ENCODE results near the gene ZBTB47.

The ZBTB47 gene

DNA sequence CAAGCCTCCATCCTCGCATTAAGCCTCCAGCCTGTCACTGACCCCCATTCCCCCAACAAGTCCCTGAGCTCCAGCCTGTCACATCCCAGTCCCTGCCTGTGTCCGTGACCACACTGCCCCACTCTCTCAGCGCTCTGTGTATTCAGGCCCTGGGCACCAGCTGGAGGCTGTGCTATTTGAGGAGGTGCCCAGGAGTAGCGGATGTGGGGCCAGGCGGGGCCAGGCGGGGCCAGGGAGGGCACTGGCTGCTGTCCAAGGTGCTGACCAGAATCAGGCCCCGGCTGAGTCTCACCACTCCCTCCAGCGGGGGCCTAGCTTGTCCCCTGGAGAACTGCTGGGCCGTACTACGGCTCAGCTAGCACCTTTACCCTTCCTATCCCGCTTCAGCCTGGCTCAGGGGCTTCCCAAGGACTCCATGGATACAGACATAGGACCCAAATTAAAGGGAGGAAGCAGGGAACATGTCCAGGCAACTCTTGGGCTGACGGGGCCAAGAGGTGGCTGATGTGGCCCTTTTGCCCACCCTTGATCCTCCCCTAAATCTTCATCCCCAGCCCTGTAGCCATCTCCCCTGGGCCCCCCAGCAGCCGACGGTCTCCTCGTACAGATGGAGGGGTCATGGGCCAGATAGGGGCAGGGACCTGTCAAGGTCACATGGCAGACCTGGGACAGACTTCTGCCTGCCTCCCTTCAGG, 48.0 kb downstream of the ZBTB47 start:
- Histone ChIP-seq H3K27ac (ENCODE audit: low read depth, low read length, severe bottlenecking) (no peak overlapping the region), H3K9me3 (ENCODE audit: control insufficient read depth, low read length) (no peaks in the 10 kb centered on the region), H3K36me3 (ENCODE audit: control insufficient read depth, insufficient read depth, low read length) (no peaks in the 10 kb centered on the region), H3K4me3 (ENCODE audit: extremely low read depth, insufficient read depth, low read length, poor library complexity, severe bottlenecking) (no peak overlapping the region), H3K4me1 (ENCODE audit: control insufficient read depth, insufficient read depth, low read length, poor library complexity, severe bottlenecking) (no peaks in the 10 kb centered on the region)
- WGBS, 2 experiments (ENCODE audit: insufficient coverage in 2 of 2) = 17 to 29% methylated on average over 8 to 10 of the region's 15 CpGs

DNA sequence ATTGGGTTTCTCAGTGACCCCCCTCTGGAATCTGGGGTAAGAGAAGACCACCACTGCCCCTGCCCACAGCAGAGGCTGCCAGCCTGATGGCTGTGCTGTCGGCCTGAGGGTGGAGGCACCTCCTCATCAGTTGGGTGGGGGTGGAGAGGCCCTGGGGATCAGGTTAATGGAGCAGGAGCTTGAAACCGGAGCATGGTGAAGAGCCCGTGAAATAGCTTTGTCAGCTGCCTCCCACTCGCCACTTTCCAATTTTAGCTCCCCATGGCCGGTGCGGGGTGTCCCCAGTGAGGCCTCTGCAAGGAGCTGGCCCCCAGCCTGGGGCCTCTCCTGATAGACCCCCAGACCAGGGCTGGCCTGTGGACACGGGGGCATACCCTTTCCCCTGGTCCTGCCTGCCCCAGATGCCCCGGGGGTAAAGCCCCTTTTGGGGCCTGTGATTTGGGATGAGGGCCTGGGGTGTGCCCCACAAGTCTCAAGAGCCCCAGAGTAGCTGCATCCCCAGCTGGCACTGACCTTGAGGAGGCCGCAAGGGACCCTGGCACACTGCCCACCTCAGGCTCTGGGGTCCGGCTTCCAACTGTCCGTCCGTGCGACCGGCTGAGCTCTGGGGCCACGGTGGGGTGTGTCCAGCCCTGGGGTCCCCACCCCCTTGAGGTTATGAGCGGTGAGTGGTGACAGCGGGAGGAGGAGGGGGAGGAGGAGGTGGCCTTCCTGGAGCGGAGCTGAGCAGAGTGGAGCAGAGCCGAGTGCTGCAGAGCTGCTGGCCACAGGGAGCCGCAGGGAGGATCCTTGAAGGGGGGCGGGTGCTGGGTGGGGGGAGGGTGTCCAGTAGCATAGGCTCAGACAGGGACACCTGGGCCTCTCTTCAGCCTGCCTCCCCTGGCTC, 48.8 kb downstream of the ZBTB47 start, which contains the start of gene HHATL:
Gene HHATL (minus strand): TSS at position 733 of the 886 bp plus-strand sequence. CDS start 1,972 bp downstream, outside the sequence.
- Histone ChIP-seq H3K4me3 (ENCODE audit: extremely low read depth, insufficient read depth, low read length, poor library complexity, severe bottlenecking) (no peak within 1 kb of the TSS), H3K27ac (ENCODE audit: low read depth, low read length, severe bottlenecking) (no peak within 1 kb of the TSS), H3K9me3 (ENCODE audit: control insufficient read depth, low read length) (no peaks in the 10 kb centered on the region), H3K36me3 (ENCODE audit: control insufficient read depth, insufficient read depth, low read length) (no peaks in the 10 kb centered on the region), H3K4me1 (ENCODE audit: control insufficient read depth, insufficient read depth, low read length, poor library complexity, severe bottlenecking) (no peaks in the 10 kb centered on the region)
- 66 to 74% methylated on average over 15 to 19 of the region's 21 CpGs for WGBS, 2 experiments (ENCODE audit: insufficient coverage in 2 of 2)

DNA sequence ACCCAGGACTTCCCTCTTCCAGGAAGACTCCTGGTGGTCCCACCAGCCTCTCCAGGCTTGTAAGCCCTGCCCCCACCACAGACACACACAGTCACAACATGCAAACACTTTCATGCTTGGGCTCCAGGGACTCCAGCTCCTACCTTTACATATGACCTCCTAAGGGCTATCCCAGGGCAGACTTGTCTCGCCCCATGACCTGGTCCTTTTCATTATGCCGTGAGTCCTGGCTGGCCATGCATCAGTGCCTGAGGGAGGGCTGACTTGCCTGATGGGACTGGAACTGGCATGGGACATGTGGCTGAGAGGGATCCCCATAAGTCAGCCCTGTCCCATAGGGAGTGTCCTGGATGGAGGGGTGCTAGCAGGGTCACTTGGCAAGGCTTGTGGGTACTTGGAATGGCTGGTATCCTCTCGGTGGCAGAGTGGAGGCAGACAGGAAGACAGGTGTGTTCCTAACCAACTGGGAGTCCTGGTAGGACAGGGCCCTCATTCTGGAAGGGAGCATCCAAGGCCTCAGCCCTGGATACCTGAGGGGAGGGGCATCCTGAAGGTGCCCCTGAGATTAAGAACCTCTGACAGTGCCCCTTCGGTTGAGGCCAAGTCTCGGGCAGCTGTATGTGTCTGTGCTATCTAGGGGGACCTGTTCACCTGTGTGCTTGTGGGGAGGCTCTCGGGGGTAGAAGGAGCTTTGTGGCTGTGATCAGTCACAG, 49.6 kb downstream of the ZBTB47 start:
- no peak overlapping the region for H3K27ac ChIP-seq (ENCODE audit: low read depth, low read length, severe bottlenecking)
- no peaks in the 10 kb centered on the region for H3K4me1 ChIP-seq (ENCODE audit: control insufficient read depth, insufficient read depth, low read length, poor library complexity, severe bottlenecking)
- 89 to 90% methylated on average over 4 to 6 of the region's 6 CpGs for WGBS, 2 experiments (ENCODE audit: insufficient coverage in 2 of 2)
- H3K36me3 ChIP-seq (ENCODE audit: control insufficient read depth, insufficient read depth, low read length) = no peaks in the 10 kb centered on the region
- no peaks in the 10 kb centered on the region for H3K9me3 ChIP-seq (ENCODE audit: control insufficient read depth, low read length)
- H3K4me3 ChIP-seq (ENCODE audit: extremely low read depth, insufficient read depth, low read length, poor library complexity, severe bottlenecking) = no peak overlapping the region

DNA sequence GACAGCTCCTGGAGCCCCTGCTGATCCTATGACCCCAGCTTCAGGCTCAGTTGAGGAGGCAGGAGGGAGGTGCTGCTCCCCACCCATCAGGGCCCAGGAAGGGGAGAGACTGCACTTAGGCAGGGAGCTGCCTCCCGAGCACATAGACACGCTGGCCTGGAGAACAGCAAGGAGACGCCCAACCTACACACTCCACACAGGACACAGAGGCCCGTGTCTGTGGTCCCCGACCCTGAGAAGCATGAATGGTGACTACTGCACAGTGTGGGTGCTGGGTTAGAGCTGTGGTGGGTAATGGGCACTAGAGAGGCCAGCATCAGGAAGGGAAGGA, 50.2 kb downstream of the ZBTB47 start:
- H3K4me3 ChIP-seq (ENCODE audit: extremely low read depth, insufficient read depth, low read length, poor library complexity, severe bottlenecking) = no peak overlapping the region
- H3K27ac ChIP-seq (ENCODE audit: low read depth, low read length, severe bottlenecking) = no peak overlapping the region
- no CpG with 5 or more reads among the region's 5 CpGs for WGBS, 2 experiments (ENCODE audit: insufficient coverage in 2 of 2)
- no peaks in the 10 kb centered on the region for H3K4me1 ChIP-seq (ENCODE audit: control insufficient read depth, insufficient read depth, low read length, poor library complexity, severe bottlenecking)
- H3K9me3 ChIP-seq (ENCODE audit: control insufficient read depth, low read length) = no peaks in the 10 kb centered on the region
- no peaks in the 10 kb centered on the region for H3K36me3 ChIP-seq (ENCODE audit: control insufficient read depth, insufficient read depth, low read length)

DNA sequence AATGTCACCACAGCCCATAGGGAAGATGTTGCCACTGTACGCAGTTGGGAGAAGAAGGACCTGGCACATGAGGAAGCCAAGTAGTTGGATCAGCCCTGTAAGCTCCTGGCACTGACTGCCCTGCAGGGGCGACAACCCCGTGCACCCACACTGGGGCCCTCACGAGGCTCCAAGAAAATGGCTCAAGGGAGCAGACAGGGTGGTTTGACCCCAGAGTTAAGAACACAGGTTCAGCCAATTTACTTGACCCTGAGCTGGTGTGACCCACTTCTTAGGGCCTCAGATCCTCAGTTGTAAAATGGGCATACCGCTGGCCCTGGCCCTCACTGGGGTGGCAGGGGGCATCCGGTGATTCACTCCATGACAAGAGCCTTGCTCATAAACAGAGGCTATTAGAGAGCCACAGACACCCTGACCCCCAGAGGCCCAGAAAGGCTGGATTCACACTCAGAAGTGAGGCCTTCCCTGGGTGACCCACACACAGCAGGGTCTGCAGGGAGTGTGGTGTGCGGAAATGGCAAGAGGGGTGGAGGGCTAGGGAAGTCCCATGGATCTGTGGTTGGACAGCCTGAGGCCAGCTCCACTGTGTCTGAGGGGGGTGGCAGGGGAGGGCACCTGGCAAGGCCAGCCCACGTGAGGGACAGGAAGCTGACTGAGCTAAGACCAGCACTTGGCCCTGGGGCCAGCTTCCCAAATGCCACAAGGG, 50.8 kb downstream of the ZBTB47 start:
- Histone ChIP-seq H3K4me1 (ENCODE audit: control insufficient read depth, insufficient read depth, low read length, poor library complexity, severe bottlenecking) (no peaks in the 10 kb centered on the region), H3K36me3 (ENCODE audit: control insufficient read depth, insufficient read depth, low read length) (no peaks in the 10 kb centered on the region), H3K27ac (ENCODE audit: low read depth, low read length, severe bottlenecking) (no peak overlapping the region), H3K4me3 (ENCODE audit: extremely low read depth, insufficient read depth, low read length, poor library complexity, severe bottlenecking) (no peak overlapping the region), H3K9me3 (ENCODE audit: control insufficient read depth, low read length) (no peaks in the 10 kb centered on the region)
- WGBS, 2 experiments (ENCODE audit: insufficient coverage in 2 of 2) = 87 to 96% methylated on average over 7 of the region's 8 CpGs

GRCh38 chr3:42705058-42705767, 51.7 kb downstream of the ZBTB47 start:
- Histone ChIP-seq H3K4me3 (ENCODE audit: extremely low read depth, insufficient read depth, low read length, poor library complexity, severe bottlenecking) (no peak overlapping the region), H3K27ac (ENCODE audit: low read depth, low read length, severe bottlenecking) (no peak overlapping the region), H3K9me3 (ENCODE audit: control insufficient read depth, low read length) (no peaks in the 10 kb centered on the region), H3K4me1 (ENCODE audit: control insufficient read depth, insufficient read depth, low read length, poor library complexity, severe bottlenecking) (no peaks in the 10 kb centered on the region), H3K36me3 (ENCODE audit: control insufficient read depth, insufficient read depth, low read length) (no peaks in the 10 kb centered on the region)
- WGBS, 2 experiments (ENCODE audit: insufficient coverage in 2 of 2) = 80 to 90% methylated on average over 4 to 7 of the region's 7 CpGs

GRCh38 chr3:42705962-42706585, 52.6 kb downstream of the ZBTB47 start:
- Histone ChIP-seq H3K36me3 (ENCODE audit: control insufficient read depth, insufficient read depth, low read length) (no peaks in the 10 kb centered on the region), H3K4me3 (ENCODE audit: extremely low read depth, insufficient read depth, low read length, poor library complexity, severe bottlenecking) (no peak overlapping the region), H3K4me1 (ENCODE audit: control insufficient read depth, insufficient read depth, low read length, poor library complexity, severe bottlenecking) (no peaks in the 10 kb centered on the region), H3K9me3 (ENCODE audit: control insufficient read depth, low read length) (no peaks in the 10 kb centered on the region), H3K27ac (ENCODE audit: low read depth, low read length, severe bottlenecking) (no peak overlapping the region)
- WGBS, 2 experiments (ENCODE audit: insufficient coverage in 2 of 2) = 78 to 83% methylated on average over 6 to 9 of the region's 10 CpGs

DNA sequence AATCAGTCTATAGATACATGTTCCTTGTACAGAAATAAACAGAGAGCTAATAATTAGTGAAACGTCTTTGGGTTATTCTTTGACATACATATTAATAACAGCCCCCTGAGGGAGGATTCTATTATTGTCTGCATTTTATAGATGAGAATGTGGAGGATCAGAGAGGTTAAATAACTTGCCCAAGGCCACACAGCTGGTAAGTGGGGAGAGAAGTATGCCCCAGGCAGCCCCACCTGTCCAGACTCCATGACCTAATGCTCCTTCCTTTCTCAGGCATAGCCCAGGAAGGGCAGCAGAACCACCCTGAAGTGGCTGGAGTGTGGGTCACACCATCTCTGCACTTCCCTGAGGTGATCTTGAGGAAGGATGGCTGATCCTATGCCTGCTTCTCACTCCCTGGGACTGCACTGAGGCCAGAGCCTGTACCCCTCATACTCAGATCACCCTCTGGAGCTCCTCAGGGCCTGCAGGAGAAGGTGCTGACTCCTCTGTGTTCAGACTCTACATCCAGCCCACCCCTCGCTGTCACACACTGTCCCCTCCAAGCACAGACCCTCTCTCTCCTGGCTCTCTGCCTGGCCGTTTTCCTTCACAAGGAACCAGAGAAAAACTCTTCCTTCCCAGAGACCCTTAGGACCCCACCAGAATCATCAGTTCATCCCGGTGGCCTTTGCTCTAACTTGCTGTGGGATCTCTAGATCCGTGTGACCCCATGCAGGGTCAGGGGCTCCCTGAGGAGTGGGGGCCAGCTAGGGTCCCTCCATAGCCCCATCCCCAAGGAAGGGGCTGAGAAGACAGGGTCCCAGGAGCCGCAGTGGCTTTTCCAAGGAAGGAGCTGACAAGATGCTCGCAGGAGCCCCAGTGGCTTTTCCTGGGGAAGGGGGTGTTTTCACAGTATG, 53.5 kb downstream of the ZBTB47 start:
- Histone ChIP-seq H3K4me1 (ENCODE audit: control insufficient read depth, insufficient read depth, low read length, poor library complexity, severe bottlenecking) (no peaks in the 10 kb centered on the region), H3K9me3 (ENCODE audit: control insufficient read depth, low read length) (no peaks in the 10 kb centered on the region), H3K36me3 (ENCODE audit: control insufficient read depth, insufficient read depth, low read length) (no peaks in the 10 kb centered on the region), H3K27ac (ENCODE audit: low read depth, low read length, severe bottlenecking) (no peak overlapping the region), H3K4me3 (ENCODE audit: extremely low read depth, insufficient read depth, low read length, poor library complexity, severe bottlenecking) (no peak overlapping the region)
- whole genome bisulfite sequencing, 2 experiments (ENCODE audit: insufficient coverage in 2 of 2) = 77 to 86% methylated on average over 6 of the region's 7 CpGs
